SIG-M5 (cell line): ENCODE measurements around the gene COTL1.

Experiments used
- DNase-seq: peaks from one replicate; lab custom pipeline; 2025; lab: John Stamatoyannopoulos, UW

Gene COTL1

DNA sequence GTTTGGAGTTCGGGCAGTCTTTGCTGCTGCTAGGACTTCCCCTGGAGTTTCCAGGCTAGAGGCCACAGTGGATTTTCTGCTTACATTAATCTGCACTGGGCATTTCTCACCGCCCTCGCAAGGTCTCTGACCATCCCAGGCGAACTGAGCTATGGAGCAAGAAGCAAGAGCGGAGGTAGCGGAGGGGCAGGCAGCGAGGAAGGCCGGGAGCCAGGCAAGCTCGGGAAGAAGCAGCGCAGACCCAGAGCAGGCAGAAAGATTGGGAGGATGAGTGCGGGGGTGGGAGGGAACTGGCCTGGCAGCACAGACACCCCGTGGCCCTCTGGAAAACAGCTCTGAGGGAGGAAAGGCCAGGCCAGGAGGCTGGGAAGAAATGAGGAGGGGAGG lies 3.8 kb downstream of the COTL1 start:
- DNase-seq, result no peak

- no peak for DNase-seq
These were observed 4.3 kb downstream of the COTL1 start for GRCh38 chr16:84613408-84614072.

DNA sequence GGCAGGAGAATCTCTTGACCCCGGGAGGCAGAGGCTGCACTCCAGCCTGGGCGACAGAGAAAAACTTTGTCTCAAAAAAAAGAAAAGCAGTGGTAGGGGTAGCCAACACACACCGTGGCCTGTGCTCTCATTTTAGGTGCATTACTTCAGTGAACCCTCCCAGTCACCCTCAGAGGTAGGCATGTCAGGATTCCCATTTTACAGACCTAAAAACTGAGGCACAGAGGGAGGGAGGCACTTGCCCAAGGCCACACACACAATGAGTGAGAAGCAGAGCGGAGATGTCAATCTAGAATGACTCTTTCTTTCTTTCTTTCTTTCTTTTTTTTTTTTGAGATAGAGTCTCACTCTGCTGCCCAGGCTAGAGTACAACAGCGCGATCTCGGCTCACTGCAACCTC lies 5.2 kb downstream of the COTL1 start:
- no peak for DNase-seq

GRCh38 chr16:84611041-84611440 lies 6.8 kb downstream of the COTL1 start:
- no peak for DNase-seq

GRCh38 chr16:84610376-84610775 lies 7.5 kb downstream of the COTL1 start:
- no peak for DNase-seq

- DNase-seq, result no peak
These were observed 8.2 kb downstream of the COTL1 start for GRCh38 chr16:84609563-84610177.

DNA sequence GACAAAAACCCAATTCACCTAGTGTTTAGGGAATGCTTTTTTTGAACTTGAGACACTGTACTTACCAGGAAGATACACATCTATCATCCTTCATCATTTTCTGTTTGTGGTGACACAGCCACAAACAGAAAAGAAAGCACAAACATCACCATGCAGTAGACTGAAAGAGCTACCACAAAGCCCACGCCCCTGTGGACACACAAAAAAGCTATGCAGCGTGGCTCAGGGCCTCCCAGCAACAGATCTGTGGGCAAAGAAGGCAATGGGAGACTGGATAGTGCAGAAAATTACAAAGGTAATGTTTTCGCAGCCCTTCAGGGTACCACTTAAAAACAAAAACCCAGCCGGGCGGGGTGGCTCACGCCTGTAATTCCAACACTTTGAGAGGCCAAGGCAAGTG lies 9.6 kb downstream of the COTL1 start:
- no peak for DNase-seq

DNA sequence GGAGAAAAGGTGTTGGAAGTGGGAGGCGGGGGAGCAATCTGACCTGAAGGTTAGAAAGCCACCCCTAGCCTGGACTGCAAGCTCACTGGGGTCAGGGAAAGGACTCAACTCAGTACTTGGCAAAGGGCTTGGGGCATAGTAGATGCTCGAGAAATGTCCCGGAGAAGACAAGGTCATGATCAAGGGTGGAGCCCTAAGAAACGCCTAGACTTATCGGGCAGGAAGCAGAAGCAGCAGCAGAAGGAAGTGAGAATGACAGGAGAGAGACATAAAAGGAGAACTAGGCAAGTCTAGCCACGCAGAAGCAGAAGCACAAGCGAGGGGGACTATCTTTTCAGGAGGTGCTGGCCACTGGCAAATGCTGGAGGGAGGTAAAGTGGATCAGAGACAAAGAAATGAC lies 10.2 kb downstream of the COTL1 start:
- peak; percentile 81 for DNase-seq

GRCh38 chr16:84607061-84607460 lies 10.8 kb downstream of the COTL1 start:
- DNase-seq, result no peak

DNA sequence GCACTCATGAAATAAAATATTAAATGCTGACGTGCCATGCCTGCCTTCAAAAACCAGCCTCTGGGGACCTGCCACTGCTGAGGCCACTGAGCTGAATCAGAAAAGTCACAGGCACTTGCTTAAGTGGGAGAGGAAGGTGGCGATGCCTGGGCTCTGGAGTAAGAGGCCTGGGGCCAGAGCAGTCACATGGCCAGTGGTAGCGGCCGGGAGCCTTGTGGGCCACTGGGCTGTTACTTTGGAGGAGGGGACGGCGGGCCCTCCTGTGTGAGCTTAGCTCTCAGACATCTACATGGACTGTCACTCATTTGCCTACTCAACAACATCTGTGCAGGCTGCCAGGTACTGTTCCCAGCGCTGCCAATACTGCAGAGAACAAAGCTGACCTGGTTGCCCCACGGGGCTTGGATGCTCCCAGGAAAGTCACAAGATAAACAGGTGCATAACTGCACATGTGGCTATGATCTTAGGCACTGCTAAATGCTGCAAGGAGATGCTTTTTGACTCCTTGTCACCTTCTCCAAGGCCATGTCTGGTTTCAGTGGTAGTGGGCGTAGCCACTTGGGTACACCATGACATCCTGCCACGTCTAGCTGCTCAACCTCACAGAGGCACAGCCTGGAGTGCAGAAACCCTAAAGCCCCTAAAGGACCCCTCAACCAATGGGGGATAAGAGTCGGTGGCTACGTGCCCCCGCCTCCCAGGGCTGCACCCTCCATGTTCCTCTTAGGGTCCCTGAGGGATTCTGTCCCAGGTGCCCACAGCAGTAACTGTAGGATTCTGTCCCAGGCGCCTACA lies 11.6 kb downstream of the COTL1 start:
- DNase-seq, result no peak

GRCh38 chr16:84605339-84605848 lies 12.5 kb downstream of the COTL1 start:
- DNase-seq, result no peak

- DNase-seq, result no peak
These were observed 13.3 kb downstream of the COTL1 start for GRCh38 chr16:84604477-84605013.

GRCh38 chr16:84603940-84604339 lies 13.9 kb downstream of the COTL1 start:
- no peak for DNase-seq

DNA sequence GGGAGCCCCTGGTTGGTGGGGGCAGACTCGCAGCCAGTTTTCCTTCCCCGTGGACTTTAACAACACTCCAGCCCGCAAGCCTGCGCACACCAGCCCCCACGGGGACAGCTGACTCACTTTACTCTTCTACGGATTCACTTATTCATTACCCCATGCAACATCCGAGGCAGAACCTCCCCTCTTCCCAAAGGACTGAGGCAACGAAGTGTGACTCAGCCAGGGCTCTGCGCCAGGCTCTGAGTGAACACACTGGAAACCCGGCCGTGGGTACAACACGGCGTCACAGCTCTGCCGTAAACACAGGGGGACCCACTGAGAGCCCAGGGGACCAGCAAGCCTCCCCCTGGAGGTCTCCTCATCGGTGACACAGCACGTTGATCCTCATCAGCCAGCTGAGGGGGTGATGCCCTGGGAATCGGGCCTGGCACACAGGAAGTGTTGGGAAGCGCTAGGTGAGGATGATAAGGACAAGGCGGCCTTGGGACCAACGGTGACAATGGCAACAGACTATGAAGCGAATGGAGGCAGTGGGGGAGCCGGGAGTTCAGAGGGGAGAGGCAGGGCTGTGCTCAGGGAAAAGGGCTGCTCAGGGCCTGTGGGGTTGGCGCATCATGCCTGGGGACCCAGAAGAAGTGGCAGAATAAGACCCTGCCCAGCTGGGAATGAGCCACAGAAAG lies 14.6 kb downstream of the COTL1 start:
- DNase-seq, result peak; percentile 29

DNA sequence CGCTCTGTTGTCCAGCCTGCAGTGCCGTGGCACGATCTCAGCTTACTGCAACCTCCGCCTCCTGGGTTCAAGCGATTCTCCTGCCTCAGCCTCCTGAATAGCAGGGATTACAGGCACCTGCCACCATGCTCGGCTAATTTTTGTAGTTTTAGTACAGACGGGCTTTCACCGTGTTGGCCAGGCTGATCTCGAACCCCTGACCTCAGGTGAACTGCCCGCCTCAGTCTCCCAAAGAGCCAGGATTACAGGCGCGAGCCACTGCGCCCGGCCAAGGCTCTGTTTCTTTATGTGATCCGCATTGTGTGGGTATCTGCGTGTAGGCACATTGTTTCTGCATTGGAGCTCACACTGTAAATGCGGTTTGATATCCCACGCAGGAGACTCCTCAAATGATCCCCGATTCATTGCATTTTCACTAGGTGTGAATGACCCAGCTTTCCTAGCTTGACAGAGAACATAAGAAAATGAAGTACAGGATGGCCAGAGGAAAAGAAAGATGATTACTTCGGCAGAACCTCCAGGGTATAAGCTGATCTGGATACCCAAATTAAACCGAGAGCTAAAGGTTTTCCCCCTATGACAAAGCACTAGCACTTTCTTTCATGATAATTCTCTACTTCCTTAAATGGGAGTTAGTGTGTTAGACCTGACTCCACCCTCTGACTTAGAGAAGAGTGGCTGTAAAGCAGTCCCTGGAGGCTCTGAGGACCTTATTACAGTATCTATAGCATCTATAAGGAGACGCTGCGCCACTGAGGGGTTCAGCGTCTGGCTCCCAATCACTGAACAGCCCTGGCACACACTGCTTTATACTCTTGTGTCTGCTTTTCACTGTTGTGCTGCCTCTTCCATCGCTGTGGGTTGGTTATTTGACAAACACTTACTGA lies 17.3 kb downstream of the COTL1 start:
- peak; percentile 32 for DNase-seq

DNA sequence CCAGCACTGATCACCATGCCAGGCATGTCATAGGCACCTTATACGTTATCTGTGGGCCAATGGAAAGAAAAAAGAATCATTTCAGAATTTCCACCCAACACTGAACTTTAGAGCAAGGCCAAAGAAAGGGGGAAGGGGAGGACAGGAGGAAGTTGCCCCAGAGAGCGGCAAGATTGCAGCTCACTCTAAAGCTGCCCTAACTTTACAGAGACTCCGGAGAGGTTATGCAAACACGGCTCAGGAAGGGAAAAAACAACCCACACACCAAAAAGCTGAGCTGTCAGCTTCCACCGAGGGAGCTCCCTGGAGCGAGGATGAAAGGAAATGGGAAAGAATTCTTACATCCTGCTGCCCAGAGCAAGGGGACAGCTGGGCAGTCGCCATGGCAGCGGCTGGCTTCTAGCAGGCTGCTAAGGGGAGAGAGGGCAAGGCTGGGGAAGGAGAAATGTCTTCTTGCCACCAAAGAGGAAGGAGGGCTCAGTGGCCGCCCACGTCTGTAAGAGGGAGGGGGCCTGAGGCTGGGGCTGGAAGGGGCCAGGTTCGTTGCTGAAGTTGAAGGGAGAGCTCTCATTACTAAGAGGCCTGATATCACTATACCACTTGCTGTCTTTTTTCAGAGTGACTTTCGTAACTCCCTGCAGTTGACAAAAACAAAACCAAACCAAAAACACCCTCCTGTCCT lies 18.2 kb downstream of the COTL1 start:
- DNase-seq, result peak; percentile 76

- DNase-seq, result no peak
These were observed 19.5 kb downstream of the COTL1 start for GRCh38 chr16:84598360-84598759.

DNA sequence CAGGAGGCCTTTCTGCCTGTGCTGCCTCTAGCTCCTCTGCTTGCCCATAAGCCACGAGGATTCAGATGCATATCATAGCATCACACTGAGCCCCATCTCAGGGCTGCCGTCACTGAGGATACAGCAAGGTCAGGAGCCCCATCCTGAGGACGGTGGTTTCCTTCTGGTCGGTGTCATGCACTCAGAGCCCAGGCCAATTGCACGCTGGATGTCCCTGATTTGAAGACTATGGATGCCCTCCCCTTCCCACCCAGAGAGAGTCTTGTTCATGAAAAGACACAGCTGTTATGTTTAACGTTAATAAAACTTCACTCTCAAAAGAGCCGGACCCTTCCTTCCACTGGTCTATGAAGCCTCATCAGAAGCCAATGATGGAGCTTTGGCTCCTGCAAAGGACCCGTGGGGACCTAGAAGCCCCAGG lies 19.9 kb downstream of the COTL1 start:
- DNase-seq, result no peak

- DNase-seq, result no peak
These were observed 20.4 kb downstream of the COTL1 start for GRCh38 chr16:84597528-84597896.

- no peak for DNase-seq
These were observed 20.9 kb downstream of the COTL1 start for GRCh38 chr16:84596801-84597527.
